ENCODE results near the gene KDM4B.

KDM4B gene

GRCh38 chr19:5035105-5035761 is 66.3 kb downstream of the KDM4B start:
- Histone ChIP-seq H3K9ac (ENCODE audit: low read depth, low read length) (no peak overlapping the region), H3K9me3 (ENCODE audit: control insufficient read depth, insufficient read depth, low read length) (no peaks in the 10 kb centered on the region), H3K36me3 (ENCODE audit: insufficient read depth, low read length) (peaks cover 5% of the 10 kb centered on the region; the same call in 1 of the 2 replicates), H3K4me1 (ENCODE audit: insufficient read depth, low read length) (no peaks in the 10 kb centered on the region)

- Histone ChIP-seq H3K9ac (ENCODE audit: low read depth, low read length) (no peak overlapping the region), H3K9me3 (ENCODE audit: control insufficient read depth, insufficient read depth, low read length) (no peaks in the 10 kb centered on the region), H3K4me1 (ENCODE audit: insufficient read depth, low read length) (no peaks in the 10 kb centered on the region), H3K36me3 (ENCODE audit: insufficient read depth, low read length) (peaks cover 5% of the 10 kb centered on the region; the same call in 1 of the 2 replicates)
Measured at GRCh38 chr19:5035793-5036697, 67.1 kb downstream of the KDM4B start.

GRCh38 chr19:5036698-5037563 is 68.0 kb downstream of the KDM4B start:
- Histone ChIP-seq H3K36me3 (ENCODE audit: insufficient read depth, low read length) (peaks cover 5% of the 10 kb centered on the region; the same call in 1 of the 2 replicates), H3K9me3 (ENCODE audit: control insufficient read depth, insufficient read depth, low read length) (no peaks in the 10 kb centered on the region), H3K9ac (ENCODE audit: low read depth, low read length) (no peak overlapping the region), H3K4me1 (ENCODE audit: insufficient read depth, low read length) (no peaks in the 10 kb centered on the region)

GRCh38 chr19:5037936-5038335 is 69.0 kb downstream of the KDM4B start:
- H3K4me1 ChIP-seq (ENCODE audit: insufficient read depth, low read length) = no peaks in the 10 kb centered on the region
- H3K36me3 ChIP-seq (ENCODE audit: insufficient read depth, low read length) = peaks cover 5% of the 10 kb centered on the region; the same call in 1 of the 2 replicates
- no peak overlapping the region for H3K9ac ChIP-seq (ENCODE audit: low read depth, low read length)
- no peaks in the 10 kb centered on the region for H3K9me3 ChIP-seq (ENCODE audit: control insufficient read depth, insufficient read depth, low read length)

GRCh38 chr19:5038631-5039271 is 69.8 kb downstream of the KDM4B start:
- no peaks in the 10 kb centered on the region for H3K4me1 ChIP-seq (ENCODE audit: insufficient read depth, low read length)
- peaks cover 5% of the 10 kb centered on the region; the same call in 1 of the 2 replicates for H3K36me3 ChIP-seq (ENCODE audit: insufficient read depth, low read length)
- H3K9ac ChIP-seq (ENCODE audit: low read depth, low read length) = no peak overlapping the region
- no peaks in the 10 kb centered on the region for H3K9me3 ChIP-seq (ENCODE audit: control insufficient read depth, insufficient read depth, low read length)

GRCh38 chr19:5039642-5040543 is 71.0 kb downstream of the KDM4B start:
- Histone ChIP-seq H3K36me3 (ENCODE audit: insufficient read depth, low read length) (peaks cover 3% of the 10 kb centered on the region; the same call in 1 of the 2 replicates), H3K9ac (ENCODE audit: low read depth, low read length) (no peak overlapping the region), H3K4me1 (ENCODE audit: insufficient read depth, low read length) (no peaks in the 10 kb centered on the region), H3K9me3 (ENCODE audit: control insufficient read depth, insufficient read depth, low read length) (no peaks in the 10 kb centered on the region)

GRCh38 chr19:5040544-5041167 is 71.7 kb downstream of the KDM4B start:
- H3K4me1 ChIP-seq (ENCODE audit: insufficient read depth, low read length) = no peaks in the 10 kb centered on the region
- no peaks in the 10 kb centered on the region for H3K9me3 ChIP-seq (ENCODE audit: control insufficient read depth, insufficient read depth, low read length)
- no peak overlapping the region for H3K9ac ChIP-seq (ENCODE audit: low read depth, low read length)
- peaks cover 3% of the 10 kb centered on the region; the same call in 1 of the 2 replicates for H3K36me3 ChIP-seq (ENCODE audit: insufficient read depth, low read length)

- Histone ChIP-seq H3K4me1 (ENCODE audit: insufficient read depth, low read length) (no peaks in the 10 kb centered on the region), H3K36me3 (ENCODE audit: insufficient read depth, low read length) (peaks cover 3% of the 10 kb centered on the region; the same call in 1 of the 2 replicates), H3K9ac (ENCODE audit: low read depth, low read length) (no peak overlapping the region), H3K9me3 (ENCODE audit: control insufficient read depth, insufficient read depth, low read length) (no peaks in the 10 kb centered on the region)
Measured at GRCh38 chr19:5041168-5041912, 72.4 kb downstream of the KDM4B start.

- H3K9me3 ChIP-seq (ENCODE audit: control insufficient read depth, insufficient read depth, low read length) = no peaks in the 10 kb centered on the region
- no peak overlapping the region for H3K9ac ChIP-seq (ENCODE audit: low read depth, low read length)
- no peaks in the 10 kb centered on the region for H3K4me1 ChIP-seq (ENCODE audit: insufficient read depth, low read length)
- H3K36me3 ChIP-seq (ENCODE audit: insufficient read depth, low read length) = peaks cover 3% of the 10 kb centered on the region; the same call in 1 of the 2 replicates
Measured at GRCh38 chr19:5041913-5042187, 72.9 kb downstream of the KDM4B start.

GRCh38 chr19:5042556-5042955 is 73.6 kb downstream of the KDM4B start:
- Histone ChIP-seq H3K9ac (ENCODE audit: low read depth, low read length) (no peak overlapping the region), H3K9me3 (ENCODE audit: control insufficient read depth, insufficient read depth, low read length) (no peaks in the 10 kb centered on the region), H3K4me1 (ENCODE audit: insufficient read depth, low read length) (no peaks in the 10 kb centered on the region), H3K36me3 (ENCODE audit: insufficient read depth, low read length) (peaks cover 3% of the 10 kb centered on the region; the same call in 1 of the 2 replicates)

- Histone ChIP-seq H3K4me1 (ENCODE audit: insufficient read depth, low read length) (peaks cover 6% of the 10 kb centered on the region; the same call in 1 of the 2 replicates), H3K9me3 (ENCODE audit: control insufficient read depth, insufficient read depth, low read length) (no peaks in the 10 kb centered on the region), H3K9ac (ENCODE audit: low read depth, low read length) (no peak overlapping the region), H3K36me3 (ENCODE audit: insufficient read depth, low read length) (peaks cover 1% of the 10 kb centered on the region; the same call in 1 of the 2 replicates)
Measured at GRCh38 chr19:5045029-5045428, 76.1 kb downstream of the KDM4B start.

GRCh38 chr19:5045956-5046338 is 77.0 kb downstream of the KDM4B start:
- no peaks in the 10 kb centered on the region for H3K36me3 ChIP-seq (ENCODE audit: insufficient read depth, low read length)
- H3K4me1 ChIP-seq (ENCODE audit: insufficient read depth, low read length) = peaks cover 6% of the 10 kb centered on the region; the same call in 1 of the 2 replicates
- no peaks in the 10 kb centered on the region for H3K9me3 ChIP-seq (ENCODE audit: control insufficient read depth, insufficient read depth, low read length)
- H3K9ac ChIP-seq (ENCODE audit: low read depth, low read length) = no peak overlapping the region

Measured in ES-I3 (cell line).